HUES6 (cell line): ENCODE measurements around the gene RAPGEF6.
"Not testable (repeated sequence)": the region's sequence is repeated elsewhere in the genome, so short reads cannot be mapped to it uniquely, and the experiment has no call there.

Source experiments
- H3K27ac ChIP-seq: 2 replicates; pipeline ENCODE4 v1.7.0; 2013; ENCODE audit warnings: low read depth, mild to moderate bottlenecking, low read length, inconsistent platforms
- H3K27me3 ChIP-seq: 2 replicates; pipeline ENCODE4 v1.6.1; 2013; ENCODE audit warnings: low read length; ENCODE audit not compliant: control insufficient read depth, insufficient read depth
- H3K36me3 ChIP-seq: 2 replicates; pipeline ENCODE4 v1.6.1; 2013; ENCODE audit warnings: low read length; ENCODE audit not compliant: control insufficient read depth, insufficient read depth
- H3K4me1 ChIP-seq: 2 replicates; pipeline ENCODE4 v1.6.1; 2013; ENCODE audit warnings: low read length; ENCODE audit not compliant: control insufficient read depth, insufficient read depth
- H3K4me3 ChIP-seq: 2 replicates; pipeline ENCODE4 v1.5.1; 2013; ENCODE audit warnings: low read depth, low read length
- H3K9ac ChIP-seq: one replicate; pipeline ENCODE4 v1.6.1; 2013; ENCODE audit warnings: mild to moderate bottlenecking, low read length
- H3K9me3 ChIP-seq: 2 replicates; pipeline ENCODE4 v1.6.1; 2013; ENCODE audit warnings: low read depth, low read length; ENCODE audit not compliant: control insufficient read depth, insufficient read depth

RAPGEF6 gene

DNA sequence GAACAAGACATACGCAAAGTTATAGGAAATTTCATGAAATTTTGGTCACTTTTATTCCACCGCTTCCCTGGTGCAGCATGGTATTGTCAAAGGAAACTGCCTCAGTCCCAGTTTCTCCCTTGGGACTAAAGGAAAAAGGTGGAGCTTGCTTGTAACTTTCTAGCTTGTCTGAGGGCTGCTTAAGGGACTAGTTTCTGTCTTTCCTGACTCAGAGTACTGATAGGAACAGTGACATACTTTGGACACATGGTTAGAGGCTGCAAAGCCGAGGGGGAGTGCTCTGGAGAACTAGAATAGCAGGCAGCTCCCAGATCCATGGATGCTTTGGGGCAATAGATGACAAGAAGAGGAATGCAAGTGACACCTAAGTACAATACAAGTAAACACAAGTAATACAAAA lies 234.4 kb downstream of the RAPGEF6 start:
- Histone ChIP-seq H3K9ac (no peak overlapping the region), H3K4me1 (no peaks in the 10 kb centered on the region), H3K27me3 (no peaks in the 10 kb centered on the region), H3K27ac (no peak overlapping the region), H3K4me3 (no peak overlapping the region), H3K9me3 (no peaks in the 10 kb centered on the region; the same call in 1 of the 2 replicates), H3K36me3 (peaks cover 19% of the 10 kb centered on the region; the same call in 1 of the 2 replicates)

DNA sequence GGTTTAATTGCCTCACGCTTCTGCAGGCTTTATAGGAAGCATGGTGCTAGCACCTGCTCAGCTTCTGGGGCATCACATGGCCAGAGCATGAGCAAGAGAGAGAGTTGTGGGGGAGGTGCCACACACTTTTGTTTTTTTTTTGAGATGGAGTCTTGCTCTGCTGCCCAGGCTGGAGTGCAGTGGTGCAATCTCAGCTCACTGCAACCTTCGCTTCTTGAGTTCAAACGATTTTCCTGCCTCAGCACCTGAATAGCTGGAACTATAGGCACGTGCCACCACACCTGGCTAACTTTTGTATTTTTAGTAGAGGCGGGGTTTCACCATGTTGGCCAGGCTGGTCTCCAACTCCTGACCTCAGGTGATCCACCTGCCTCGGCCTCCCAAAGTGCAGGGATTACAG lies 236.0 kb downstream of the RAPGEF6 start:
- H3K4me1 ChIP-seq, H3K9me3 ChIP-seq, H3K9ac ChIP-seq, H3K27me3 ChIP-seq, H3K27ac ChIP-seq, H3K4me3 ChIP-seq: not testable (repeated sequence)
- peaks cover 26% of the 10 kb centered on the region for H3K36me3 ChIP-seq

DNA sequence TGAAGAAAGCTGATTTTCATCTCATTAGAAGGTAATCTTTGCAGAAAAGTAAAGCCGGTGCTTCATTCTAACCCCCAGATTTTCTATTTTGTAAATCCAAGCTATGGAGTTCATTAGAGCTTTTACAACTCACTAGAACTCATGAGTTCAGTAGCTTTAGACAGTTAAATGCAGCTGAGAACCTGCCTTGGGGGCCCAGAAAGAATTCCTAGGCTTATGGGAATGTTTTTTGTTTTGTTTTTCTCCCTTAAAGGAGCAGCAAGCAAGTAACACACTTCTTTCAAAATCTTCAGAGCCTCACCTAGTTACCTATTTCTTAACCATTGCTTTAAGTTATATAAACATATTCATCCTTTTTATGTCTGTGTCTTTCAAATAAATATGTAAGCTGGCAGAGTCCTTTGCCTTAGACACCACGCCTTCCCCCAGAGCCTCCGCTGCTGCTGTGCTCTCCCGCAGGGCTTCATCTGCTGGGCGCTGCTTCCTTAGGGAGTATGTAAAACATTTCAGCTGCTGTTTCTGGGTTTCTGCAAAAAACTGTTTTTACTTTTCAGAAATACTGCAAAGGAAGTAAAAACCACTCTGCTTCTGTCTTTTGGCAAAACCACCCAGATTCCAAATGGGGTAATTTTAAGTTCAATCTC lies 238.3 kb downstream of the RAPGEF6 start:
- H3K9me3 ChIP-seq: no peaks in the 10 kb centered on the region
- H3K4me1 ChIP-seq: no peaks in the 10 kb centered on the region
- H3K36me3 ChIP-seq: peaks cover 33% of the 10 kb centered on the region
- H3K9ac ChIP-seq: no peak overlapping the region
- H3K4me3 ChIP-seq: no peak overlapping the region
- no peaks in the 10 kb centered on the region for H3K27me3 ChIP-seq
- H3K27ac ChIP-seq: no peak overlapping the region; the same call in 1 of the 2 replicates

DNA sequence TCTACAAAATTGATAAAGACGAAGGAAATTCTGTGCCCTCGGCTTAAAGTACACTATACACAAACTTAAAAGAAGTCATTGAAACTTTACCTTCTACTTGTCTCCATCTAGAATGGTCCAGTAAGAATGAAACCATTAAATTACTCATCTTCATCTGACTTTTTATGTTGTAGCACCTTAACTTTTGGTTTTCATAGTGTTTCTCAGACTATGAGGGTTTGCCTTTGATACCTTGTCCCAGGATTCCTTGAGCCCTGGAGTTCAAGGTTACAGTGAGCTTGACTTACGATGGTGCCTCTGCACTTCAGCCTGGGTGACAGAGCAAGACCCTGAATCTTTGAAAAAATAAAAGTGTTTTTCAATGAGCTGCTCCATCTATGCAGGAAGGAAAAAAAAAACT lies 239.0 kb downstream of the RAPGEF6 start:
- Histone ChIP-seq H3K9ac (no peak overlapping the region), H3K9me3 (no peaks in the 10 kb centered on the region), H3K27ac (no peak overlapping the region), H3K4me3 (no peak overlapping the region), H3K36me3 (peaks cover 37% of the 10 kb centered on the region), H3K4me1 (no peaks in the 10 kb centered on the region), H3K27me3 (no peaks in the 10 kb centered on the region)

DNA sequence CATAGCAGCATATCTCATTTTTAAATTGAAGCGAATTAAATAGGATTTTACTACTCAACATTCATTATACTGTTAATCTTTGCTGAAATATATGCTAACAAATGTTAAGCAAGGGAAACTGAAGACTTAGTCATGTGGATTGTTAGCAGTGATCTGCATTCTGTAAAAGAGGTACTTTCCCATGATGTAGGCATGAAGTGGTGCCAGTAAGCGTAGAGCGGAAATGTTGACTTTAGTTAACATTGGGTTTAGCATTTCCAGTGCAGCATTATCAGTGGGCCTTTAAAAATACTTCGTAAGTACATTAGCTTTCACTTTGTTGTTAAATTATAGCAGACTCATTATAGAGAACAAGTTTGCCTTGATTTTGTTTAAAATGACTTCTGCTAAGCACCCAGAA lies 240.9 kb downstream of the RAPGEF6 start:
- no peak overlapping the region for H3K4me3 ChIP-seq
- H3K36me3 ChIP-seq: peaks cover 48% of the 10 kb centered on the region
- no peak overlapping the region for H3K27ac ChIP-seq

DNA sequence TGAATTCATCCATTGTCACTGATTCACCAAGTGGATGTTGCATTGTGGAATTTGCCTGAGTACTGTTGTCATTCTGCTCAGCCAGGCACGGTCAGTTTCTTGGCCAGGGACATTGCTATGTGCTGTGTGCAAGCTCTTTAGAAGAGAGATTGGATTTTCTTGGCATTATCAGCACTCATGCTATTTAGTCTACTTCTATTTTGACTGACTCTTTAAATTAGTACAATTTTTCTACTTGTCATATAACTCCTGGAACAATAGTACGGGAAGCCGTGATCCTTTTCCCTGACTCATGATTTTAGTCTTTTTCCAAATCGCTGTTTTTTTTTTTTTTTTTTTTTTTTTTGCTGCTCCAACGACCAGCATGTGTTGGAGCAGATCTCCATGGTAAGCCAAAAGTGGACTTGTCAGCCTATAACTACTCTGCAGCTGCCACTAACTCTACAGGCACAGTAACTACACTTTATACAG lies 241.5 kb downstream of the RAPGEF6 start:
- no peaks in the 10 kb centered on the region for H3K9me3 ChIP-seq
- no peak overlapping the region for H3K9ac ChIP-seq
- H3K4me1 ChIP-seq: no peaks in the 10 kb centered on the region
- no peak overlapping the region for H3K27ac ChIP-seq
- H3K36me3 ChIP-seq: peaks cover 51% of the 10 kb centered on the region
- no peak overlapping the region for H3K4me3 ChIP-seq
- no peaks in the 10 kb centered on the region for H3K27me3 ChIP-seq

More for the DNA sequence above, 240.9 kb downstream of the RAPGEF6 start:
- Histone ChIP-seq H3K27me3 (no peaks in the 10 kb centered on the region), H3K9me3 (no peaks in the 10 kb centered on the region), H3K9ac (no peak overlapping the region), H3K4me1 (no peaks in the 10 kb centered on the region)

DNA sequence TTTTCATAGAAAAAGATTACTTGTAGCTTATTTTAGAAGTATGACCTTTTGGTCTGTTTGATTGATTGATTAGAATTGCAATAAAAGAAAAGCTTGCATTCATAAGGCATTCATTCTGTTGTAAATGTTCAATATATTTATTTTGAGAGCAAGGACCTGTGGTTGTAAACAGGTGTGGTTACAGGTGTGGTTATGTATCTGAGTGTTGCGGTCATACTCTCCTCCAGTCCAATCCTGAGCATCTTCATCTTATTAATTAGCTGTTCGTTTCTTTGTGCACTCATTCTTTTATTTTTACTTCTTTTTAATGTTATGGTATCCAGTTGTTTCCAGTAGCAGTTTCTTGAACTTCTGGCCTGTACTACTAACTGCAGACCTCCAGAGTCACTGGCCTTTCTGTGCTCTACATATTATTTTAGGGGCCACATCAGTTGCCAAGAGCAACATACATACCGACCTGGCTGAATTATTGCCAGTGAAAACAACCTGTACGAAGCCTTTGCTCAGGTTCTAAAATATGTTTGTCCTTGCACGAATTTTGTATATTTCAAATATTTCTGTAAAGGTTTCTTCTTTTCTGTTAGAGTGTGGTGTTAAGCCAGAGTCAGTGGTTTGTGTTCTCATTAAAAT lies 242.4 kb downstream of the RAPGEF6 start:
- no peaks in the 10 kb centered on the region for H3K4me1 ChIP-seq
- H3K4me3 ChIP-seq: no peak overlapping the region
- H3K36me3 ChIP-seq: peaks cover 51% of the 10 kb centered on the region
- H3K9ac ChIP-seq: no peak overlapping the region
- H3K27ac ChIP-seq: no peak overlapping the region
- H3K9me3 ChIP-seq: no peaks in the 10 kb centered on the region
- H3K27me3 ChIP-seq: no peaks in the 10 kb centered on the region

DNA sequence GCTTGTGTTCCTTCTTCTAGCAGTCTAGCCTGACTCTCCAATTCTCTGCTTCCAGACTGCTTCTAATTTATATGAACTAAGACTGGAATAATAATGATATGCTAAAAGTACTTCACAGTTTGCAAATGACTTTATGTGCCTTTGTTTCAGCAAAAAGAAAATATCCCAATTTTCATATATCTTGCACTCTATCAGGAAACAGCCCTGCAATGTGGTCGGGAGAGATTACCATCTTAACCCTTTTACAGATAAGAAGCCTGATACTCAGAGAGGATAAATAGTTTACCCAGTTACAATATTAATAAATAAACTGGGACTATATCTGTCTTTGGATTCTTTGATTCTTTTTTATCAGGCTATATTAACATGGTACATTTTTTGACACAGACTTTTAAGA lies 245.2 kb downstream of the RAPGEF6 start:
- H3K4me1 ChIP-seq: 0 out of 2 replicates have a peak, but pooled peaks cover 4% of the 10 kb centered on the region
- no peak overlapping the region for H3K9ac ChIP-seq
- no peak overlapping the region for H3K27ac ChIP-seq
- no peaks in the 10 kb centered on the region for H3K27me3 ChIP-seq
- H3K36me3 ChIP-seq: peaks cover 46% of the 10 kb centered on the region
- H3K9me3 ChIP-seq: no peaks in the 10 kb centered on the region
- no peak overlapping the region for H3K4me3 ChIP-seq

DNA sequence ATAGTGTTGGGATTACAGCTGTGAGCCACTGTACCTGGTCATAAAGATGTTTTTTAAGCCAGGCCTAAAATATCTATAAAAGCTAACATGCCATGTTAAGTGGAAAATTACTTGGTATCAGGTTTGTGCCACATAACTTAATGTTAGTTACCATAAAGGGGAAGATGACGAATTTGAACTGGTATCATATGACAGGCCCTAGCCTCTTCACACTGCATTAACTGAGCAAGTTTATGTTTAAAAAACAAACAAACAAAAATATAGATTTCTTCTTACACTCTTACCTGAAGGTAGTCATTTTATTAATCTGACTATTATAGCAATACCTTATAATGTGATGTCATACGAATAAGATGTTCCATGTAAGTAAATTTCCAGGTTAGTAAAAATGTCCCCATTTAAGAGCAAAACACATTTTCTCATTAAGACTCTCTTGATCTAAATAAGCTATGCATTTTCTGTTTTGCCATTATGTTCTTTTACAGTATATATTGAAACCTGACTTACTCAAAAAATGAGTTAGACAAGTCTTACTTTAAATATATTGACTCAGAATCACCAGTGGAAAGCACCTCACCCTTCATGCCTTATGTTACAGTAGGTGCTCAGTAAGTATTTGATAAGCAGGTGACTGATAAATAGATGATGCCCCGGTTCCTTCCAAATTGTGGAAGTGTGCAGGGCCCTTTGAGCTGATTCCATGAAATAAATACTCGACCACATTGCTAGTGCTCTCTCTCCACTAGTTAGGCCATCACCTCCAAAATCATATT lies 245.7 kb downstream of the RAPGEF6 start:
- Histone ChIP-seq H3K4me3 (no peak overlapping the region), H3K4me1 (0 out of 2 replicates have a peak, but pooled peaks cover 4% of the 10 kb centered on the region), H3K9me3 (no peaks in the 10 kb centered on the region), H3K27ac (no peak overlapping the region), H3K36me3 (peaks cover 44% of the 10 kb centered on the region), H3K9ac (no peak overlapping the region), H3K27me3 (no peaks in the 10 kb centered on the region)

DNA sequence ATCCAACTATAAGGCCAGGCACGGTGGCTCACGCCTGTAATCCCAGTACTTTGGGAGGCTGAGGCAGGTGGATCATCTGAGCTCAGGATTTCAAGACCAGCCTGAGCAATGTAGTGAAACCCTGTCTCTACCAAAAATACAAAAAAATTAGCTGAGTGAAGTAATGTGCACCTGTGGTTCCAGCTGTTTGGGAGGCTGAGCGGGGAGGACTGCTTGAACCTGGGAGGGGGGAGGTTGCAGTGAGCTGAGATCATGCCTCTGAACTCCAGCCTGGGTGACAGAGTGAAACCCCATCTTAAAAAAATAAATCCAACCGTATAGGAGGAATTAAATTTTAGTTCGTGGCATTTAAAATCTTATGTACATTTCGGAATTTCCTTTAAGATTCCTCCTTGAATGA lies 247.8 kb downstream of the RAPGEF6 start:
- 0 out of 2 replicates have a peak, but pooled peaks cover 6% of the 10 kb centered on the region for H3K4me1 ChIP-seq
- H3K27ac ChIP-seq: no peak overlapping the region
- H3K9me3 ChIP-seq: no peaks in the 10 kb centered on the region
- H3K4me3 ChIP-seq: no peak overlapping the region
- no peaks in the 10 kb centered on the region for H3K27me3 ChIP-seq
- H3K9ac ChIP-seq: no peak overlapping the region
- H3K36me3 ChIP-seq: peaks cover 35% of the 10 kb centered on the region

DNA sequence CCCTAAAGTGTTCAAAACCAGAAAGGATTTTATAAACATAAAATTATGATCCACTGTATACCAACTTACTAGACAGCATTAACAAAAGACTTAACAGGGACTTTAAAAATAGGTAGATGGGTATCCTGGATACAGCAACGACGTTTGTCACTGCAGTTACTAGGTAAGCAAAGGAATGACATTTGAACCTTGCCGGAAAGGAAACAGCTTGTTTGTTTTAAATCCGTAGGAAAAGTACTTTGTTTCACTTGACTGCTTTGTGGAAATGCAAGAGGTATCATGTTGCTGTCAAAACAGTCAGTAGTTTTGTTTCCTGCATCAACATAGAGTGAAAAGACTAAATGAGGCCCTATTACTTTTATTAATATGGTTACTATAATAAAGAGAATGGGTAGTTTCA lies 248.2 kb downstream of the RAPGEF6 start:
- H3K9me3 ChIP-seq: no peaks in the 10 kb centered on the region
- H3K27me3 ChIP-seq: no peaks in the 10 kb centered on the region
- no peak overlapping the region for H3K4me3 ChIP-seq
- no peak overlapping the region for H3K9ac ChIP-seq
- no peak overlapping the region for H3K27ac ChIP-seq
- peaks cover 31% of the 10 kb centered on the region for H3K36me3 ChIP-seq
- 0 out of 2 replicates have a peak, but pooled peaks cover 6% of the 10 kb centered on the region for H3K4me1 ChIP-seq
